NT2/D1 (cell line): ENCODE results near the gene MSH5.

Source experiments
- SUZ12 ChIP-seq: IDR thresholded peaks from 2 replicates; pipeline ENCODE4 v1.6.1; 2011; ENCODE audit not compliant: insufficient read length, insufficient read depth; ENCODE audit errors: extremely low read depth
- ZNF274 ChIP-seq: IDR thresholded peaks from 2 replicates; pipeline ENCODE4 v1.6.1; 2011; ENCODE audit warnings: mild to moderate bottlenecking, low read depth, low read length

GRCh38 chr6:31713465-31713864 lies 26.3 kb upstream of the MSH5 start:
- no peak for TF ChIP-seq ZNF274
- TF ChIP-seq SUZ12 = no peak
